HG03196 (cell line): ENCODE measurements around the gene FIZ1.

Experiments
- ATAC-seq: cut with Tn5 transposase; IDR thresholded peaks from one replicate; pipeline ENCODE4 v1.9.1; 2021; ENCODE audit not compliant: unreplicated experiment

Gene FIZ1

GRCh38 chr19:55613930-55614710 lies 14.8 kb upstream of the FIZ1 start:
- no peak for ATAC-seq

GRCh38 chr19:55613396-55613795 lies 14.1 kb upstream of the FIZ1 start:
- ATAC-seq, result no peak

GRCh38 chr19:55611983-55612645 lies 12.8 kb upstream of the FIZ1 start:
- ATAC-seq, result no peak

- ATAC-seq, result no peak
Measured at GRCh38 chr19:55611300-55611982, 12.1 kb upstream of the FIZ1 start.

- ATAC-seq, result no peak
Measured at GRCh38 chr19:55609326-55609725, 10.0 kb upstream of the FIZ1 start.

GRCh38 chr19:55606817-55607216 lies 7.5 kb upstream of the FIZ1 start:
- no peak for ATAC-seq

- ATAC-seq, result no peak
Measured at GRCh38 chr19:55606471-55606787, 7.1 kb upstream of the FIZ1 start.

- peak; percentile 34 for ATAC-seq
Measured at GRCh38 chr19:55605637-55606470, 6.5 kb upstream of the FIZ1 start, which contains the start of gene ZNF865. Gene ZNF865, plus strand, starts transcription at chr19:55605647. Its CDS starts 7,972 bp downstream, at chr19:55613619.

- ATAC-seq, result peak; percentile 62
Measured at GRCh38 chr19:55605207-55605636, 5.9 kb upstream of the FIZ1 start.

- no peak for ATAC-seq
Measured at GRCh38 chr19:55603581-55604292, 4.4 kb upstream of the FIZ1 start.

- no peak for ATAC-seq
Measured at GRCh38 chr19:55603115-55603514, 3.8 kb upstream of the FIZ1 start.

GRCh38 chr19:55602104-55603001 lies 3.0 kb upstream of the FIZ1 start:
- ATAC-seq, result no peak

GRCh38 chr19:55601084-55601483 lies 1.8 kb upstream of the FIZ1 start:
- no peak for ATAC-seq

GRCh38 chr19:55600662-55601028 lies 1.3 kb upstream of the FIZ1 start:
- no peak for ATAC-seq

- peak; percentile 42 for ATAC-seq
Measured at GRCh38 chr19:55599842-55600661, 735 bp upstream of the FIZ1 start, which contains the start of gene ZNF524. Gene ZNF524, plus strand, starts transcription at chr19:55600288. Its CDS starts 1,825 bp downstream, at chr19:55602113.

GRCh38 chr19:55598719-55599467 lies 424 bp downstream of the FIZ1 start:
- peak; percentile 43 for ATAC-seq

- ATAC-seq, result no peak
Measured at GRCh38 chr19:55598034-55598433, 1.3 kb downstream of the FIZ1 start.

- no peak for ATAC-seq
Measured at GRCh38 chr19:55597501-55597921, 1.8 kb downstream of the FIZ1 start.
